ENCODE results near the gene GPR35.

DNA sequence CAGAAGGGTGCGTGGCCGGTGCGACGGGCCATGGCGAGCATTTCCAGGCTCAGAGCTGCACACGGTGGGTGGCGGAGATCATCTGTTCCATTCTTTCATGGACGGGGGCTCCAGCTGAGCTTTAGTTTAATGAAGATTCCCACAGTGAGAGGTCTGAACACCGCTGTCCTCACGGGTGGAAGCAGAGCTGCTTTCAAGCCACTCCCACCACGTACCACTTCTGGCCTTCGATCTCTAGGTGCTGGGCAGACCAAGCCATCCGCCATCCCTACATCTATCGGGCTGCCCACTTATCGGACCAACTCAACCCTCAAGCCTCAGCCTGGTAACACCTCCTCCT lies 18.5 kb downstream of the GPR35 start:
- TF ChIP-seq CTCF (IDR thresholded peaks at IDR 0.05; ENCODE audit: borderline replicate concordance, extremely low read depth, low read length, poor library complexity, severe bottlenecking) (no peak), EZH2 (IDR thresholded peaks at IDR 0.05; ENCODE audit: borderline replicate concordance, low read depth, low read length, severe bottlenecking) (no peak)

Measured in DND-41 (cell line).